ENCODE results near the gene KCNQ1. TPM values are rescaled to one million over a fixed set of nuclear protein-coding genes. Genes with fewer than 3 reads are reported as not detected.

The KCNQ1 gene
- total and polyA plus RNA-seq, 2 experiments from 2014 or later: 0.45 to 0.87 TPM

- Histone ChIP-seq H3K4me3 (no peak overlapping the region), H3F3A (replicated peaks; ENCODE audit: low read depth) (no peaks in the 10 kb centered on the region), H3K4me2 (no peak overlapping the region), H3K79me2 (replicated peaks; ENCODE audit: insufficient read depth) (no peaks in the 10 kb centered on the region), H2AFZ (no peak overlapping the region), H3K27me3 (ENCODE audit: insufficient read depth) (peaks cover 94% of the 10 kb centered on the region), H3K27ac (ENCODE audit: low read depth) (no peak overlapping the region), H3K36me3 (ENCODE audit: insufficient read depth) (no peaks in the 10 kb centered on the region), H3K9me2 (ENCODE audit: insufficient read depth) (no peaks in the 10 kb centered on the region), H3K4me1 (ENCODE audit: insufficient read depth) (no peaks in the 10 kb centered on the region), H4K20me1 (replicated peaks; ENCODE audit: insufficient read depth) (no peaks in the 10 kb centered on the region)
- DNase-seq (ENCODE audit: low spot score) (no peak), ATAC-seq (no peak)
- no peak overlapping the region for H3K4me3 Mint-ChIP-seq
- H3K36me3 Mint-ChIP-seq (ENCODE audit: low read depth): peaks cover 4% of the 10 kb centered on the region; the same call in 1 of the 3 replicates
- peaks cover 3% of the 10 kb centered on the region; the same call in 1 of the 3 replicates for H3K4me1 Mint-ChIP-seq
- H3K9me3 Mint-ChIP-seq: peaks cover 4% of the 10 kb centered on the region
- no peak overlapping the region for H3K27ac Mint-ChIP-seq
- peaks cover 82% of the 10 kb centered on the region for H3K27me3 Mint-ChIP-seq (ENCODE audit: insufficient read depth, low read depth, poor library complexity)
- no peak for TF ChIP-seq POLR2AphosphoS5 (IDR thresholded peaks at IDR 0.05; ENCODE audit: low read depth)
- TF ChIP-seq ZNF331 (CRISPR knock-in tag; IDR thresholded peaks at IDR 0.05; ENCODE audit: low read depth): no peak
- no peak for TF ChIP-seq CREB1 (CRISPR knock-in tag; IDR thresholded peaks at IDR 0.05; ENCODE audit: low read depth)
- no peak for TF ChIP-seq JUNB (IDR thresholded peaks at IDR 0.05; ENCODE audit: unreplicated experiment)
- TF ChIP-seq ZNF114 (CRISPR knock-in tag; IDR thresholded peaks at IDR 0.05): no peak
- TF ChIP-seq NANOG (IDR thresholded peaks at IDR 0.05; ENCODE audit: borderline replicate concordance): no peak
- TF ChIP-seq, protein P1, sequence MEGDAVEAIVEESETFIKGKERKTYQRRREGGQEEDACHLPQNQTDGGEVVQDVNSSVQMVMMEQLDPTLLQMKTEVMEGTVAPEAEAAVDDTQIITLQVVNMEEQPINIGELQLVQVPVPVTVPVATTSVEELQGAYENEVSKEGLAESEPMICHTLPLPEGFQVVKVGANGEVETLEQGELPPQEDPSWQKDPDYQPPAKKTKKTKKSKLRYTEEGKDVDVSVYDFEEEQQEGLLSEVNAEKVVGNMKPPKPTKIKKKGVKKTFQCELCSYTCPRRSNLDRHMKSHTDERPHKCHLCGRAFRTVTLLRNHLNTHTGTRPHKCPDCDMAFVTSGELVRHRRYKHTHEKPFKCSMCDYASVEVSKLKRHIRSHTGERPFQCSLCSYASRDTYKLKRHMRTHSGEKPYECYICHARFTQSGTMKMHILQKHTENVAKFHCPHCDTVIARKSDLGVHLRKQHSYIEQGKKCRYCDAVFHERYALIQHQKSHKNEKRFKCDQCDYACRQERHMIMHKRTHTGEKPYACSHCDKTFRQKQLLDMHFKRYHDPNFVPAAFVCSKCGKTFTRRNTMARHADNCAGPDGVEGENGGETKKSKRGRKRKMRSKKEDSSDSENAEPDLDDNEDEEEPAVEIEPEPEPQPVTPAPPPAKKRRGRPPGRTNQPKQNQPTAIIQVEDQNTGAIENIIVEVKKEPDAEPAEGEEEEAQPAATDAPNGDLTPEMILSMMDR (conservative IDR thresholded peaks at IDR 0.05; ENCODE audit: low read depth in 2 of 2): no peak
- TF ChIP-seq, protein P2, sequence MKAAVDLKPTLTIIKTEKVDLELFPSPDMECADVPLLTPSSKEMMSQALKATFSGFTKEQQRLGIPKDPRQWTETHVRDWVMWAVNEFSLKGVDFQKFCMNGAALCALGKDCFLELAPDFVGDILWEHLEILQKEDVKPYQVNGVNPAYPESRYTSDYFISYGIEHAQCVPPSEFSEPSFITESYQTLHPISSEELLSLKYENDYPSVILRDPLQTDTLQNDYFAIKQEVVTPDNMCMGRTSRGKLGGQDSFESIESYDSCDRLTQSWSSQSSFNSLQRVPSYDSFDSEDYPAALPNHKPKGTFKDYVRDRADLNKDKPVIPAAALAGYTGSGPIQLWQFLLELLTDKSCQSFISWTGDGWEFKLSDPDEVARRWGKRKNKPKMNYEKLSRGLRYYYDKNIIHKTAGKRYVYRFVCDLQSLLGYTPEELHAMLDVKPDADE (IDR thresholded peaks at IDR 0.05): no peak
- TF ChIP-seq EZH2 (IDR thresholded peaks at IDR 0.05; ENCODE audit: low read depth, unreplicated experiment): no peak
- no peak for TF ChIP-seq EZH2phosphoT487 (IDR thresholded peaks at IDR 0.05; ENCODE audit: unreplicated experiment)
- TF ChIP-seq, protein P3, sequence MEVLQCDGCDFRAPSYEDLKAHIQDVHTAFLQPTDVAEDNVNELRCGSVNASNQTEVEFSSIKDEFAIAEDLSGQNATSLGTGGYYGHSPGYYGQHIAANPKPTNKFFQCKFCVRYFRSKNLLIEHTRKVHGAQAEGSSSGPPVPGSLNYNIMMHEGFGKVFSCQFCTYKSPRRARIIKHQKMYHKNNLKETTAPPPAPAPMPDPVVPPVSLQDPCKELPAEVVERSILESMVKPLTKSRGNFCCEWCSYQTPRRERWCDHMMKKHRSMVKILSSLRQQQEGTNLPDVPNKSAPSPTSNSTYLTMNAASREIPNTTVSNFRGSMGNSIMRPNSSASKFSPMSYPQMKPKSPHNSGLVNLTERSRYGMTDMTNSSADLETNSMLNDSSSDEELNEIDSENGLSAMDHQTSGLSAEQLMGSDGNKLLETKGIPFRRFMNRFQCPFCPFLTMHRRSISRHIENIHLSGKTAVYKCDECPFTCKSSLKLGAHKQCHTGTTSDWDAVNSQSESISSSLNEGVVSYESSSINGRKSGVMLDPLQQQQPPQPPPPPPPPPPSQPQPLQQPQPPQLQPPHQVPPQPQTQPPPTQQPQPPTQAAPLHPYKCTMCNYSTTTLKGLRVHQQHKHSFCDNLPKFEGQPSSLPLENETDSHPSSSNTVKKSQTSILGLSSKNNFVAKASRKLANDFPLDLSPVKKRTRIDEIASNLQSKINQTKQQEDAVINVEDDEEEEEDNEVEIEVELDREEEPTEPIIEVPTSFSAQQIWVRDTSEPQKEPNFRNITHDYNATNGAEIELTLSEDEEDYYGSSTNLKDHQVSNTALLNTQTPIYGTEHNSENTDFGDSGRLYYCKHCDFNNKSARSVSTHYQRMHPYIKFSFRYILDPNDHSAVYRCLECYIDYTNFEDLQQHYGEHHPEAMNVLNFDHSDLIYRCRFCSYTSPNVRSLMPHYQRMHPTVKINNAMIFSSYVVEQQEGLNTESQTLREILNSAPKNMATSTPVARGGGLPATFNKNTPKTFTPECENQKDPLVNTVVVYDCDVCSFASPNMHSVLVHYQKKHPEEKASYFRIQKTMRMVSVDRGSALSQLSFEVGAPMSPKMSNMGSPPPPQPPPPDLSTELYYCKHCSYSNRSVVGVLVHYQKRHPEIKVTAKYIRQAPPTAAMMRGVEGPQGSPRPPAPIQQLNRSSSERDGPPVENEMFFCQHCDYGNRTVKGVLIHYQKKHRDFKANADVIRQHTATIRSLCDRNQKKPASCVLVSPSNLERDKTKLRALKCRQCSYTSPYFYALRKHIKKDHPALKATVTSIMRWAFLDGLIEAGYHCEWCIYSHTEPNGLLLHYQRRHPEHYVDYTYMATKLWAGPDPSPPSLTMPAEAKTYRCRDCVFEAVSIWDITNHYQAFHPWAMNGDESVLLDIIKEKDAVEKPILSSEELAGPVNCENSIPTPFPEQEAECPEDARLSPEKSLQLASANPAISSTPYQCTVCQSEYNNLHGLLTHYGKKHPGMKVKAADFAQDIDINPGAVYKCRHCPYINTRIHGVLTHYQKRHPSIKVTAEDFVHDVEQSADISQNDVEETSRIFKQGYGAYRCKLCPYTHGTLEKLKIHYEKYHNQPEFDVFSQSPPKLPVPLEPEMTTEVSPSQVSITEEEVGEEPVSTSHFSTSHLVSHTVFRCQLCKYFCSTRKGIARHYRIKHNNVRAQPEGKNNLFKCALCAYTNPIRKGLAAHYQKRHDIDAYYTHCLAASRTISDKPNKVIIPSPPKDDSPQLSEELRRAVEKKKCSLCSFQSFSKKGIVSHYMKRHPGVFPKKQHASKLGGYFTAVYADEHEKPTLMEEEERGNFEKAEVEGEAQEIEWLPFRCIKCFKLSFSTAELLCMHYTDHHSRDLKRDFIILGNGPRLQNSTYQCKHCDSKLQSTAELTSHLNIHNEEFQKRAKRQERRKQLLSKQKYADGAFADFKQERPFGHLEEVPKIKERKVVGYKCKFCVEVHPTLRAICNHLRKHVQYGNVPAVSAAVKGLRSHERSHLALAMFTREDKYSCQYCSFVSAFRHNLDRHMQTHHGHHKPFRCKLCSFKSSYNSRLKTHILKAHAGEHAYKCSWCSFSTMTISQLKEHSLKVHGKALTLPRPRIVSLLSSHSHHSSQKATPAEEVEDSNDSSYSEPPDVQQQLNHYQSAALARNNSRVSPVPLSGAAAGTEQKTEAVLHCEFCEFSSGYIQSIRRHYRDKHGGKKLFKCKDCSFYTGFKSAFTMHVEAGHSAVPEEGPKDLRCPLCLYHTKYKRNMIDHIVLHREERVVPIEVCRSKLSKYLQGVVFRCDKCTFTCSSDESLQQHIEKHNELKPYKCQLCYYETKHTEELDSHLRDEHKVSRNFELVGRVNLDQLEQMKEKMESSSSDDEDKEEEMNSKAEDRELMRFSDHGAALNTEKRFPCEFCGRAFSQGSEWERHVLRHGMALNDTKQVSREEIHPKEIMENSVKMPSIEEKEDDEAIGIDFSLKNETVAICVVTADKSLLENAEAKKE (CRISPR knock-in tag; IDR thresholded peaks at IDR 0.05): no peak
- TF ChIP-seq, protein P4, sequence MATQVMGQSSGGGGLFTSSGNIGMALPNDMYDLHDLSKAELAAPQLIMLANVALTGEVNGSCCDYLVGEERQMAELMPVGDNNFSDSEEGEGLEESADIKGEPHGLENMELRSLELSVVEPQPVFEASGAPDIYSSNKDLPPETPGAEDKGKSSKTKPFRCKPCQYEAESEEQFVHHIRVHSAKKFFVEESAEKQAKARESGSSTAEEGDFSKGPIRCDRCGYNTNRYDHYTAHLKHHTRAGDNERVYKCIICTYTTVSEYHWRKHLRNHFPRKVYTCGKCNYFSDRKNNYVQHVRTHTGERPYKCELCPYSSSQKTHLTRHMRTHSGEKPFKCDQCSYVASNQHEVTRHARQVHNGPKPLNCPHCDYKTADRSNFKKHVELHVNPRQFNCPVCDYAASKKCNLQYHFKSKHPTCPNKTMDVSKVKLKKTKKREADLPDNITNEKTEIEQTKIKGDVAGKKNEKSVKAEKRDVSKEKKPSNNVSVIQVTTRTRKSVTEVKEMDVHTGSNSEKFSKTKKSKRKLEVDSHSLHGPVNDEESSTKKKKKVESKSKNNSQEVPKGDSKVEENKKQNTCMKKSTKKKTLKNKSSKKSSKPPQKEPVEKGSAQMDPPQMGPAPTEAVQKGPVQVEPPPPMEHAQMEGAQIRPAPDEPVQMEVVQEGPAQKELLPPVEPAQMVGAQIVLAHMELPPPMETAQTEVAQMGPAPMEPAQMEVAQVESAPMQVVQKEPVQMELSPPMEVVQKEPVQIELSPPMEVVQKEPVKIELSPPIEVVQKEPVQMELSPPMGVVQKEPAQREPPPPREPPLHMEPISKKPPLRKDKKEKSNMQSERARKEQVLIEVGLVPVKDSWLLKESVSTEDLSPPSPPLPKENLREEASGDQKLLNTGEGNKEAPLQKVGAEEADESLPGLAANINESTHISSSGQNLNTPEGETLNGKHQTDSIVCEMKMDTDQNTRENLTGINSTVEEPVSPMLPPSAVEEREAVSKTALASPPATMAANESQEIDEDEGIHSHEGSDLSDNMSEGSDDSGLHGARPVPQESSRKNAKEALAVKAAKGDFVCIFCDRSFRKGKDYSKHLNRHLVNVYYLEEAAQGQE (IDR thresholded peaks at IDR 0.05; ENCODE audit: unreplicated experiment): no peak
- no peak for TF ChIP-seq STAT1 (IDR thresholded peaks at IDR 0.05; ENCODE audit: unreplicated experiment)
Measured at GRCh38 chr11:2589538-2589934, 144.7 kb downstream of the KCNQ1 start.

All from GM23338 (cell line).